HG02981 (cell line): Measurements from ENCODE around the gene TSSK2.
A peak's percentile ranks its signal among the peaks of the same experiment; 100 is the strongest.

Source experiments
- ATAC-seq: cut with Tn5 transposase; IDR thresholded peaks from one replicate; pipeline ENCODE4 v1.9.1; 2021; ENCODE audit warnings: mild to moderate bottlenecking, moderate library complexity; ENCODE audit not compliant: unreplicated experiment

TSSK2 gene

GRCh38 chr22:19179497-19180048 is 48.5 kb downstream of the TSSK2 start:
- peak; percentile 41 for ATAC-seq

- ATAC-seq: no peak
Measured at GRCh38 chr22:19180234-19180633, 49.1 kb downstream of the TSSK2 start.

GRCh38 chr22:19180740-19181410 is 49.8 kb downstream of the TSSK2 start:
- ATAC-seq: no peak

- ATAC-seq: no peak
Measured at GRCh38 chr22:19181786-19182471, 50.8 kb downstream of the TSSK2 start.
